ENCODE results near the gene OR56B1.
"Not testable (repeated sequence)": the region's sequence is repeated elsewhere in the genome, so short reads cannot be mapped to it uniquely, and the experiment has no call there.

The OR56B1 gene, protein sequence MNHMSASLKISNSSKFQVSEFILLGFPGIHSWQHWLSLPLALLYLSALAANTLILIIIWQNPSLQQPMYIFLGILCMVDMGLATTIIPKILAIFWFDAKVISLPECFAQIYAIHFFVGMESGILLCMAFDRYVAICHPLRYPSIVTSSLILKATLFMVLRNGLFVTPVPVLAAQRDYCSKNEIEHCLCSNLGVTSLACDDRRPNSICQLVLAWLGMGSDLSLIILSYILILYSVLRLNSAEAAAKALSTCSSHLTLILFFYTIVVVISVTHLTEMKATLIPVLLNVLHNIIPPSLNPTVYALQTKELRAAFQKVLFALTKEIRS

GRCh38 chr11:5736396-5736795 lies at the start of gene OR56B1:
OR56B1 (plus strand) TSS chr11:5736448; CDS start chr11:5736517, 69 bp downstream.
- no peak for DNase-seq

DNA sequence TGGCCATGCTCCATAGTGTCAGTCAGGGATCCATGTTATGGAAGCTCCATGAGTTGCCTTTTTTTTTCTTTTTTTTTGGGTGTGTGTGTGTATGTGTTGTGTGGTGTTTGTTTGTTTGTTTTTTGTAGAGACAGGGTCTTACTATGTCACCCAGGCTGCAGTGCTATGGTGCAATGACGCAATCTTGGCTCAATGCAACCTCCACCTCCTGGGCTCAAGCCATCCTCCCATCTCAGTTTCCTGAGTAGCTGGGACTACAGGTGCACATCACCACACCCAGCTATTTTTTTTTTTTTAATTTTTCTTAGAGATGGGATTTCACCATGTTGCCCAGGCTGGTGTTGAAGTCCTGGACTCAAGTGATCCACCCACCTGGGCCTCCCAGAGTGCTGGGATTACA lies 47.8 kb upstream of the OR56B1 start:
- DNase-seq, result no peak

GRCh38 chr11:5689551-5689983 lies 46.7 kb upstream of the OR56B1 start, which contains the start of gene TRIM22:
TRIM22 (plus strand) TSS chr11:5689790; CDS start chr11:5696233, 6,443 bp downstream.
- DNase-seq, result no peak

GRCh38 chr11:5690216-5690615 lies 46.0 kb upstream of the OR56B1 start:
- no peak for DNase-seq

DNA sequence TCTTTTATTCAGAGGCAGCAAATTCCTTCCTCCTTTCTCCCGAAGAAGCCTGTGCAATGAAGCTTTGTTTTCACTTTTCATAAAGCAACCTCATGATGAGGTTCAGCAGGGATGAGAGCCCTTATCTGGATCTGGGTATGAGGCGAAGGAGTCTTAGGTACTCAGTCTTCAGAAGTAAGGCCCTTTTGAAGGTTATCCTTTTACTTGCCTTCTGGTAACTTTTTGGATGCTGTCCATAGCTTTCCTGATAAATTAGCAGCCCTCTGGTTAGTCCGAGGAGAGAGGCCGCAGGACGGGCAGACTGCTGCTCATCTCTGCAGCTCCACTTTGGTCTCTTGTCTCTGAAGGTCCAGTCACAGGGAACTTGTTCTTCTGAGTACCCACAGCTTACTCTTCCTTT lies 45.5 kb upstream of the OR56B1 start:
- DNase-seq, result no peak

DNA sequence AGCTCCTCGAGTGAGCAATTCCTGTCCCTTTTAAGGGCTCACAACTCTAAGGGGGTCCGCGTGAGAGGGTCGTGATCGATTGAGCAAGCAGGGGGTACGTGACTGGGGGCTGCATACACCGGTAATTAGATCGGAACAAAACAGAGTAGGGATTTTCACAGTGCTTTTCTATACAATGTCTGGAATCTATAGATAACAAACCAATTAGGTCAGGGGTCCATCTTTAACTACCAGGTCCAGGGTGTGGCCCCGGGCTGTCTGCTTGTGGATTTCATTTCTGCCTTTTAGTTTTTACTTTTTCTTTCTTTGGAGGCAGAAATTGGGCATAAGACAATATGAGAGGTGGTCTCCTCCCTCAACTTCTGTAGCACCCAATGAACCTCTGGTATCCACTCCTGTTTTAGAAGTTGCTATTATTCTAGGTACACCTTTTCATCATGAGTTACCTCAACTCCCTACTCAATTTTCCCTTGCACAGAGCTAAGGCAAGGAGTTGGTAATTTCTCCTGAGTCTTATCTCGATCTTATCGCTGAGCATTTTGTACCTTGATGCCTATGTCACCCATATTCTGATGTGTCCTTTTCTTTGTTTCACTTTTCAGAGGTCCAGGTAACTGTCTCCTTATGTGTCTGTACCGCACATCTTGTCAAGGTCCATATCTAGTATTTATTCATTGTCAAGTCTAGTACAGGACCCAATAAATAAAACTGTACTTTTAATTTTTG lies 44.8 kb upstream of the OR56B1 start:
- not testable (repeated sequence) for DNase-seq

GRCh38 chr11:5691964-5692361 lies 44.3 kb upstream of the OR56B1 start:
- no peak for DNase-seq

DNA sequence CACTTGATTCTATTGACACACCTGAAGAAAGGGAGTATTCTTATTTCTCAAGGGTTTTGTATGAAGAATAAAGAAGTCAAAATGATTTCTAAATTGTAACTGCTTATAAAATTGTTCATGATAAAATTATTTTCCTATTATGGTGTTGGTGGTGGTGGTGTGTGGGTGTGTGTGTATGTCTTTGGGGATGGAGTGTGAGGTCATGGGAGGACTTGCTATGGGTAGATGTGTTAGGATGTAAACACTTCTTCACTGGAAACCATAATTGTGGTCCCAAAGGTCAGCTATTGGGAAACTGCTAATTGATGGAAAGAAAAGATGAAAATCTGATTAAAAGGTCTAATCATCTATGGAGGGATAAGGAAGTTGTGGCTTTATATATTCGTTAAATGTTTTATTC lies 41.6 kb upstream of the OR56B1 start:
- DNase-seq, result no peak

DNA sequence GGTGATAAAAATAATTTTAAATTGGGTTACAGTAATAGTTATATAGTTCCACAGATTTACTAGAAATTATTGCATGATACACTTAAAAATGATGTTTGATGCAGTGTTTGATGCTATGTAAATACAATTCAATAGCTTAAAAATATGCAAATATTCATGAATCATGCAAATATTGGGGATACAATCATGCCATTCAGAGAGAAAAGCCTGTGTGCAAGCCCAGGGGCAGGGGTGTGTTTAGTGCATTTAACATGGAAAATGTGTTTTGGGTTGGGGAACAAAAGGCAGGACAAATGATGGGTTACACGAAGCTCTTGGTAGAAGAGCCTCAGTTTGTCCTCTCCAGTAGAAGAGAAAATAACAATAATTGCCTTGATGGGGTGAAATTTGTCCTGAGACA lies 40.7 kb upstream of the OR56B1 start:
- no peak for DNase-seq

DNA sequence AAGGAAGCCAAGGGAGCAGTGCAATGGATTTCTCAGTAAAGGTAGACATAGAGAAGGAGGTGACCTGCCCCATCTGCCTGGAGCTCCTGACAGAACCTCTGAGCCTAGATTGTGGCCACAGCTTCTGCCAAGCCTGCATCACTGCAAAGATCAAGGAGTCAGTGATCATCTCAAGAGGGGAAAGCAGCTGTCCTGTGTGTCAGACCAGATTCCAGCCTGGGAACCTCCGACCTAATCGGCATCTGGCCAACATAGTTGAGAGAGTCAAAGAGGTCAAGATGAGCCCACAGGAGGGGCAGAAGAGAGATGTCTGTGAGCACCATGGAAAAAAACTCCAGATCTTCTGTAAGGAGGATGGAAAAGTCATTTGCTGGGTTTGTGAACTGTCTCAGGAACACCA lies 40.0 kb upstream of the OR56B1 start:
- no peak for DNase-seq

- DNase-seq, result no peak
Measured at GRCh38 chr11:5698281-5698680, 38.0 kb upstream of the OR56B1 start.

DNA sequence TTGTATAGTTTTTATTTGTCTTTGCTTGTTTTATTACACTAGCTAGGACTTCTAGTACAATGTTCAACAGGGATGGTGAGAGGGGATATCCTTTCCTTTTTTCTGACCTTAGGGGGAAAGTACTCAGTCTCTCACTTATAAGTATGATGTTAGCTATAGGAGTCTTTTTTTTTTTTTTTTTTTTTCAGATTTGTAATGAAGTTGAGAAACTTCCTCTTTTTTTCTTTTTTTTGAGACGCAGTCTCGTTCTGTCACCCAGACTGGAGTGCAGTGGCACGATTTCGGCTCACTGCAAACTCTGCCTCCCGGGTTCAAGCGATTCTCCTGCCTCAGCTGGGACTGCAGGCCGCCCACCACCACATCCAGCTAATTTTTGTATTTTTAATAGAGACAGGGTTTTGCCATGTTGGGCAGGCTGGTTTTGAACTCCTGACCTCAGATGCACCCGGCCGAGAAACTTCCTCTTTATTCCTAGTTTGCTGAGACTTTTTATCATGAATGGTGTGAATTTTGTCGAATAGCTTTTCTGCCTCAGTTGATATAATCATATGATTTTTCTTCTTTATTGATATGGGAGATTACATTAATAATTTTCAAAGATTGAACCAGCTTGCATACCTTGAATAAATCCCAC lies 35.7 kb upstream of the OR56B1 start:
- no peak for DNase-seq

- no peak for DNase-seq
Measured at GRCh38 chr11:5701055-5701577, 35.1 kb upstream of the OR56B1 start.

DNA sequence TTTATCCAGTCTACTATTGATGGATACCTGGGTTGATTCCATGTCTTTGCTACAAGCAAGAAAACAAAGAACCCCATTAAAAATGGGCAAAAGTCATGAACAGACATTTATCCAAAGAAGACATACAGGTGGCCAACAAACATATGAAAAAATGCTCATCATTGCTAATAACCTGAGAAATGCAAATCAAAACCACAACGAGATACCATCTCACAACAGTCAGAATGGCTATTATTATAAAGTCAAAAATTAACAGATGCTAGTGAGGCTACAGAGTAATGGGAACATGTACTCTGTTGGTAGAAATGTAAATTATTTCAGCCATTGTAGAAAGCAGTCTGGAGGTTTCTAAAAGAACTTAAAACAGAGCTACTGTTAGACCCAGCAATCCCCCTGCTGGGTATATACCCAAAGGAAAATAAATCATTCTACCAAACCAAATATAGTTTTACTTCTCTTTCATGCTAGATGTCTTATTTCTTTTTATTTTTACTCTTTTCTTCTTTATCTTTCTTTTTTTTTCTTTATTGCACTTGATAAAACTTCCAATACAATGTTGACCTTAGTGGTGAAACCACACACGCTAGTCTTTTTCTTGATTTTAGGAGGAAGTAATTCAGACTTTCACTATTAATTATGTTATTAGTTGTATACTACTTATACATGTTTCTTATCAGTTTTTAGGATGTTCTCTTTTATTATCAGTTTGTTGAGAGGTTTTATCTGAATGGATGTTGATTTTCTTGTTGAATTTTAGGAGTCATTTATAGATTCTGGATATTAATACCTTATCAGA lies 32.3 kb upstream of the OR56B1 start:
- DNase-seq, result no peak

DNA sequence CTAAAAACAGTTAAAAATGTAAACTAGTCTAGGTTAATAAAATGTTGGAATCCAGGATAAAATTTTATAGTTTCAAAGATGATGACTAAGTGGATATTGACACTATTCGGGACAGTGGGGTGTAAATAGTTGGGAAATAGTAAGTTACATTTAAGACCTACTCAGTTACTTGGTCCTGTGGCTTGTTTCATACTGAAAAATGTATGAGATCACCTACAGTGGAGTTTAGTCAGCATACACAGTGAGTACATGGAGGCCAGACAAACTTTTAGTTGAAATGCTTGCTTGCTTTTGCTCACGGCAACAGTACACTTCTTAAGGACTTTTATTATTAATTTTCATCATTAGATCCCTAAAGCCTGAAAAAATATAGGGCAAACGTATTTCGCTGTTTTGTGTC lies 30.6 kb upstream of the OR56B1 start:
- no peak for DNase-seq

DNA sequence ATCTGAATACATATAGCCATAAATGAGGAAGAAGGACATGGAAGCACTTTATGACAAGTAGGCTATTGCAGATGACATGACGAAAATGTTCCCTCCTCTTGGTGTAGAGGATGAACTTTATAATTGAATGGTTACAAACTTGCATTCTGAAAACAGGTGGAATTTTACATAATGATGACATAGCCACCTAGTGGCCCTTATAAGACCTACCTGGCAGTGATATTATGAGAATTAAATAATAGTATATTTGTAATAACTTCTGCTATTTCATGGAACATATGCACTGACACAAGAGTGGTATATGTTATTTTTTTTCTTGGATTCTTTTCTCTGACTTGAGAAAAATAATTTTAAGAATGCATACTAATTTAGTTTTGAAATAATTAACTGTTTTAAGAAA lies 23.7 kb upstream of the OR56B1 start:
- no peak for DNase-seq

GRCh38 chr11:5713695-5714094 lies 22.6 kb upstream of the OR56B1 start:
- no peak for DNase-seq

DNA sequence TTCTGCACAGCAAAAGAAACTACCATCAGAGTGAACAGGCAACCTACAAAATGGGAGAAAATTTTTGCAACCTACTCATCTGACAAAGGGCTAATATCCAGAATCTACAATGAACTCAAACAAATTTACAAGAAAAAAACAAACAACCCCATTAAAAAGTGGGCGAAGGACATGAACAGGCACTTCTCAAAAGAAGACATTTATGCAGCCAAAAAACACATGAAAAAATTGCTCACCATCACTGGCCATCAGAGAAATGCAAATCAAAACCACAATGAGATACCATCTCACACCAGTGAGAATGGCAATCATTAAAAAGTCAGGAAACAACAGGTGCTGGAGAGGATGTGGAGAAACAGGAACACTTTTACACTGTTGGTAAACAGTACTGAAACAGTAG lies 19.7 kb upstream of the OR56B1 start:
- not testable (repeated sequence) for DNase-seq

- DNase-seq, result no peak
Measured at GRCh38 chr11:5719703-5720495, 16.3 kb upstream of the OR56B1 start.

DNA sequence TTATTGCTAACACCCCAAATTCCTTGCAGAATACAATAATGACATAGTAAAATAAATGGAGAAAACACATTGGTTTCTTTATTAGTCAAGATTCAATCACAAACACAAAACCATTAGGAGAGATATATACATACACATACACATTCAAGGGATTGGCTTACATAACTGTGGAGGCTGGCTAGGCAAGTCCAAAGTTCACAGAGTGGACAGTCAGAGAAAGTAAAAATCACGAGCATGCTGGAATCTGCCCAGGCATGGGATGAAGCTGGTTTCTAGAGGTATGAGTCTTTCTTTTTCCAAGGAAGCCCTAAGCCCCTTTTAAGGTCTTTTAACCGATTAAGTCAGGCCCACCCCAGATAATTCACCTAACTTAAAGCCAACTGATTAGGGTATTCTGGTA lies 13.6 kb upstream of the OR56B1 start:
- no peak for DNase-seq

DNA sequence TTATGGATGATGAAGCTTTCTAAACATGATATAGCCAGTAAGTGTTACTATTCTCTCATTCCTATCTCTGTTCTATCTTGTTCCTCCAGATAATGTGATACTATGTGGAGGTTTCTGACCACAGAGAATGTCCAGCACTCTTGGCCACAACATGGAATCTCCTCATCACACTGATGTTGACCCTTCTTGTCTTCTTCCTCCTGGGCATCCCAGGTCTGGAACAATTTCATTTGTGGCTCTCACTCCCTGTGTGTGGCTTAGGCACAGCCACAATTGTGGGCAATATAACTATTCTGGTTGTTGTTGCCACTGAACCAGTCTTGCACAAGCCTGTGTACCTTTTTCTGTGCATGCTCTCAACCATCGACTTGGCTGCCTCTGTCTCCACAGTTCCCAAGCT lies 9.9 kb upstream of the OR56B1 start:
- DNase-seq, result no peak

- DNase-seq, result no peak
Measured at GRCh38 chr11:5727691-5728090, 8.6 kb upstream of the OR56B1 start.

All from NCI-H446 treated with DMSO at 0.1 percent for 48 hours (cell line).